ENCODE data around the gene FAT3.

The FAT3 gene

DNA sequence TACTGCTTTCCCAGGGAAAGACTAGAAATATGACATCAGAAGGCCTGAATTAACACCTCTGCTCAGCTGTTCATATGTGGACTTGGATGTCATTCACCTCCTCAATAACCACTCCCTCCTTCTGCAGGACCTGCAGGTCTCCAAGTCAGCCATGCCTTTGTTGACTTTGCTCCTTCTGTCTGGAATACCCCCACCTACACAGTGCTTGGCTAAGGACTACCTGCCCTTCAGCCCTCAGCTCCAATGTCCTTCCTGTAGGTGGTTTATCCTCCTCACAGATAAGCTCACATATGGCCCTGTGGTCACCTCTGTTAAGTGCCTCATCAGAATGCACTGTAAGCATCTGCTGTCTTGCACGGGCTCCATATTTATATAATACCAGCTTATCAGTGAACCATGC lies 26.4 kb upstream of the FAT3 start:
- no peak overlapping the region for H3K27ac ChIP-seq (replicated peaks)
- no peak for TF ChIP-seq REST (IDR thresholded peaks at IDR 0.05; ENCODE audit: insufficient replicate concordance, low read depth)
- TF ChIP-seq, protein P1, sequence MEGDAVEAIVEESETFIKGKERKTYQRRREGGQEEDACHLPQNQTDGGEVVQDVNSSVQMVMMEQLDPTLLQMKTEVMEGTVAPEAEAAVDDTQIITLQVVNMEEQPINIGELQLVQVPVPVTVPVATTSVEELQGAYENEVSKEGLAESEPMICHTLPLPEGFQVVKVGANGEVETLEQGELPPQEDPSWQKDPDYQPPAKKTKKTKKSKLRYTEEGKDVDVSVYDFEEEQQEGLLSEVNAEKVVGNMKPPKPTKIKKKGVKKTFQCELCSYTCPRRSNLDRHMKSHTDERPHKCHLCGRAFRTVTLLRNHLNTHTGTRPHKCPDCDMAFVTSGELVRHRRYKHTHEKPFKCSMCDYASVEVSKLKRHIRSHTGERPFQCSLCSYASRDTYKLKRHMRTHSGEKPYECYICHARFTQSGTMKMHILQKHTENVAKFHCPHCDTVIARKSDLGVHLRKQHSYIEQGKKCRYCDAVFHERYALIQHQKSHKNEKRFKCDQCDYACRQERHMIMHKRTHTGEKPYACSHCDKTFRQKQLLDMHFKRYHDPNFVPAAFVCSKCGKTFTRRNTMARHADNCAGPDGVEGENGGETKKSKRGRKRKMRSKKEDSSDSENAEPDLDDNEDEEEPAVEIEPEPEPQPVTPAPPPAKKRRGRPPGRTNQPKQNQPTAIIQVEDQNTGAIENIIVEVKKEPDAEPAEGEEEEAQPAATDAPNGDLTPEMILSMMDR (IDR thresholded peaks at IDR 0.05; ENCODE audit: insufficient read depth, low read length): no peak
- TF ChIP-seq SPI1 (IDR thresholded peaks at IDR 0.05; ENCODE audit: borderline replicate concordance, low read depth): no peak
- no peak for TF ChIP-seq GABPA (IDR thresholded peaks at IDR 0.05; ENCODE audit: low read depth)
- TF ChIP-seq POLR2AphosphoS5 (IDR thresholded peaks at IDR 0.05; ENCODE audit: low read depth): no peak
- no peak overlapping the region for H3K4me3 ChIP-seq (replicated peaks; ENCODE audit: insufficient read depth, low read length)
- DNase-seq (ENCODE audit: low read depth in 1 of 2, low spot score in 1 of 2): no peak
- no peaks in the 10 kb centered on the region for H3K27me3 ChIP-seq (ENCODE audit: insufficient read depth, poor library complexity, severe bottlenecking)

DNA sequence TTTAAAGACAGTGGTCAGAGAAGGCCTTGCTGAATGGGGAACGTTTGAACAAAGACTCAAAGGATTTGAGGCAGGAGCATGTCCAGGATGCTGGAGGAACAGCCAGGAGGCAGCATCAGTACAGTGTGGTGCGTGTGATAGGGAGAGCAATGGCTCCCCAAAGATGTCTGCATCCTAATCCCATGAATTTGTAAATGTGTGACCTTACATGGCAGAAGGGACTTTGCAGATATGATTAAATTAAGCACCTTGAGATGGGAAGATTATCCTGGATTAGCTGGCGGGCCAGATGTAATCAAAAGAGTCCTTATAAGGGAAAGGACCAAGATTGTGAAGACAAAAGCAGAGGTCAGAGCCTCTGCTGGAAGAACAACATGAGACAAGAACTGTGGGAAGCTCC lies 24.6 kb upstream of the FAT3 start:
- TF ChIP-seq POLR2AphosphoS5 (IDR thresholded peaks at IDR 0.05; ENCODE audit: low read depth): no peak
- no peak for TF ChIP-seq SPI1 (IDR thresholded peaks at IDR 0.05; ENCODE audit: borderline replicate concordance, low read depth)
- TF ChIP-seq REST (IDR thresholded peaks at IDR 0.05; ENCODE audit: insufficient replicate concordance, low read depth): no peak
- no peak for TF ChIP-seq GABPA (IDR thresholded peaks at IDR 0.05; ENCODE audit: low read depth)
- TF ChIP-seq, protein P1 (IDR thresholded peaks at IDR 0.05; ENCODE audit: insufficient read depth, low read length): no peak
- DNase-seq (ENCODE audit: low read depth in 1 of 2, low spot score in 1 of 2): no peak

DNA sequence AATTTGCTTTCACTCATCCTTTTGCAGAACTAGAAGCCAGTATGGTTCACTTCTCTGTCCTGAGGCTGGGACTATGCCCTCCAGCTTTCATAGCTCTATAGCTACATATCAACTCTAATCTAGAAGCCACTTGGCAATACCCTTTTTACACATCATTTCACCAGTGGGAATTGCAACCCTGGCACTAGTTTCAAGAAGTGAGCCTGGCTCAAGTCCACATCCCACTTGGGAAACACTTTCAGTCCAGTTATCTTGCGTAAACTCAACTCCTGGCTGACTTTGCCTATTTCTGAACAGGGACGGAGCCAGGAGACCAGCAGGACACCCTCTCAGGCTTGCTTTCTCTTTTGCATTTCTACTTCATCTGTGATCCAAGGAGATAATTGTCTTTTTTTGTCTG lies 19.9 kb upstream of the FAT3 start:
- peaks cover 2% of the 10 kb centered on the region for H3K27me3 ChIP-seq (ENCODE audit: insufficient read depth, poor library complexity, severe bottlenecking)
- H3K4me3 ChIP-seq (replicated peaks; ENCODE audit: insufficient read depth, low read length): no peak overlapping the region
- no peak overlapping the region for H3K27ac ChIP-seq (replicated peaks)
- no peak for DNase-seq (ENCODE audit: low read depth in 1 of 2, low spot score in 1 of 2)
- no peak for TF ChIP-seq SPI1 (IDR thresholded peaks at IDR 0.05; ENCODE audit: borderline replicate concordance, low read depth)
- TF ChIP-seq POLR2AphosphoS5 (IDR thresholded peaks at IDR 0.05; ENCODE audit: low read depth): no peak
- TF ChIP-seq GABPA (IDR thresholded peaks at IDR 0.05; ENCODE audit: low read depth): no peak
- TF ChIP-seq, protein P1 (IDR thresholded peaks at IDR 0.05; ENCODE audit: insufficient read depth, low read length): no peak
- TF ChIP-seq REST (IDR thresholded peaks at IDR 0.05; ENCODE audit: insufficient replicate concordance, low read depth): no peak

More for the DNA sequence above, 24.6 kb upstream of the FAT3 start:
- H3K27me3 ChIP-seq (ENCODE audit: insufficient read depth, poor library complexity, severe bottlenecking): no peaks in the 10 kb centered on the region
- no peak overlapping the region for H3K4me3 ChIP-seq (replicated peaks; ENCODE audit: insufficient read depth, low read length)
- no peak overlapping the region for H3K27ac ChIP-seq (replicated peaks)
